Measurements from ENCODE around the gene CDC40.

DNA sequence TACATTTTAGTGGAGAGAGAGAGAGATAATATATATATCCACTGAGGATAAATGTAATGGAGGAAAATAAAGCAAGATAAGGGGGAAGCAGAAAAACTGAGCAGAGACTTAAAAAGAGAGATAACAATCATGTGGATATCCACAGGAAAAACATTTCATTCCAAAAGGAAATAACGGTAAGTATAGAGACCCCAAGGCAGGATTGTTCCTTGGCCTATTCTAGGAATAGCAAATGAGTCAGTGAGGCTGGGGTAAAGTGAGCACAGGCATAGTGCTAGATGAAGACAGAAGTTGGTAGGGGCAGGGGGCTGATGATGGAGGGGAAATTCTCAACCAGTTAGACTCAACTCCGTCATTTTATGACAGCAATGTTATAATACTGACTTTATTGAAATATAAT lies 11.2 kb downstream of the CDC40 start:
- TF ChIP-seq, protein P1, sequence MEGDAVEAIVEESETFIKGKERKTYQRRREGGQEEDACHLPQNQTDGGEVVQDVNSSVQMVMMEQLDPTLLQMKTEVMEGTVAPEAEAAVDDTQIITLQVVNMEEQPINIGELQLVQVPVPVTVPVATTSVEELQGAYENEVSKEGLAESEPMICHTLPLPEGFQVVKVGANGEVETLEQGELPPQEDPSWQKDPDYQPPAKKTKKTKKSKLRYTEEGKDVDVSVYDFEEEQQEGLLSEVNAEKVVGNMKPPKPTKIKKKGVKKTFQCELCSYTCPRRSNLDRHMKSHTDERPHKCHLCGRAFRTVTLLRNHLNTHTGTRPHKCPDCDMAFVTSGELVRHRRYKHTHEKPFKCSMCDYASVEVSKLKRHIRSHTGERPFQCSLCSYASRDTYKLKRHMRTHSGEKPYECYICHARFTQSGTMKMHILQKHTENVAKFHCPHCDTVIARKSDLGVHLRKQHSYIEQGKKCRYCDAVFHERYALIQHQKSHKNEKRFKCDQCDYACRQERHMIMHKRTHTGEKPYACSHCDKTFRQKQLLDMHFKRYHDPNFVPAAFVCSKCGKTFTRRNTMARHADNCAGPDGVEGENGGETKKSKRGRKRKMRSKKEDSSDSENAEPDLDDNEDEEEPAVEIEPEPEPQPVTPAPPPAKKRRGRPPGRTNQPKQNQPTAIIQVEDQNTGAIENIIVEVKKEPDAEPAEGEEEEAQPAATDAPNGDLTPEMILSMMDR (IDR thresholded peaks at IDR 0.05), result no peak
- no peak for TF ChIP-seq ZFX (IDR thresholded peaks at IDR 0.05; ENCODE audit: borderline replicate concordance)

Data from 22Rv1 (cell line).